Glutamatergic neuron (in vitro differentiated cells): Measurements from ENCODE around the gene WDR48. TPM values are rescaled to one million over a fixed set of nuclear protein-coding genes. Genes with fewer than 3 reads are reported as not detected.

Experiments used
- DNase-seq: peaks from one replicate; pipeline ENCODE4 v3.0.0; 2022
- H3K27ac Mint-ChIP-seq: one replicate; pipeline ENCODE4 v1.8.0; 2020; ENCODE audit warnings: mild to moderate bottlenecking, mixed read lengths, inconsistent platforms; ENCODE audit not compliant: unreplicated experiment
- H3K27me3 Mint-ChIP-seq: one replicate; pipeline ENCODE4 v1.8.0; 2020; ENCODE audit warnings: mild to moderate bottlenecking, moderate library complexity, mixed read lengths, inconsistent platforms; ENCODE audit not compliant: unreplicated experiment
- H3K36me3 Mint-ChIP-seq: one replicate; pipeline ENCODE4 v1.8.0; 2020; ENCODE audit warnings: mild to moderate bottlenecking, mixed read lengths, inconsistent platforms; ENCODE audit not compliant: unreplicated experiment
- H3K4me1 Mint-ChIP-seq: one replicate; pipeline ENCODE4 v1.8.0; 2020; ENCODE audit warnings: mild to moderate bottlenecking, low read depth, mixed read lengths, inconsistent platforms; ENCODE audit not compliant: unreplicated experiment
- H3K4me3 Mint-ChIP-seq: one replicate; pipeline ENCODE4 v1.8.0; 2020; ENCODE audit warnings: mild to moderate bottlenecking, mixed read lengths, inconsistent platforms; ENCODE audit not compliant: unreplicated experiment
- H3K9me3 Mint-ChIP-seq: one replicate; pipeline ENCODE4 v1.8.0; 2020; ENCODE audit warnings: mild to moderate bottlenecking, moderate library complexity, mixed read lengths, inconsistent platforms; ENCODE audit not compliant: unreplicated experiment
- long read RNA-seq: library from polyadenylated mRNA; unstranded; transcript quantifications from one replicate; pipeline ENCODE4 v2.0.0, GENCODE V29; 2020; ENCODE audit not compliant: unreplicated experiment
- total RNA-seq: library from RNA; stranded (reverse); fragmentation: NEBNext Ultra II Directional; extraction: Animal tissue kit (Norgen Biotek cat#: 25700); gene quantifications from one replicate; pipeline ENCODE4 v1.2.1, GENCODE V29; 2021; ENCODE audit not compliant: unreplicated experiment
- TF ChIP-seq, protein P1 (sequence below): fragments of 200-600 bp; sonication (generic); IDR thresholded peaks from one replicate; pipeline ENCODE4 v1.5.0; 2021; ENCODE audit not compliant: partially characterized antibody, unreplicated experiment

The WDR48 gene
- 64.3 TPM for total RNA-seq
- long read RNA-seq, transcript WDR48-201 (19 exons, 3,707 nt): major isoform, 7 of 19 reads
- long read RNA-seq, partial matches to known transcripts: 6 of 19 reads
- long read RNA-seq, other reads (novel, unspliced or antisense): 6 of 19 reads

DNA sequence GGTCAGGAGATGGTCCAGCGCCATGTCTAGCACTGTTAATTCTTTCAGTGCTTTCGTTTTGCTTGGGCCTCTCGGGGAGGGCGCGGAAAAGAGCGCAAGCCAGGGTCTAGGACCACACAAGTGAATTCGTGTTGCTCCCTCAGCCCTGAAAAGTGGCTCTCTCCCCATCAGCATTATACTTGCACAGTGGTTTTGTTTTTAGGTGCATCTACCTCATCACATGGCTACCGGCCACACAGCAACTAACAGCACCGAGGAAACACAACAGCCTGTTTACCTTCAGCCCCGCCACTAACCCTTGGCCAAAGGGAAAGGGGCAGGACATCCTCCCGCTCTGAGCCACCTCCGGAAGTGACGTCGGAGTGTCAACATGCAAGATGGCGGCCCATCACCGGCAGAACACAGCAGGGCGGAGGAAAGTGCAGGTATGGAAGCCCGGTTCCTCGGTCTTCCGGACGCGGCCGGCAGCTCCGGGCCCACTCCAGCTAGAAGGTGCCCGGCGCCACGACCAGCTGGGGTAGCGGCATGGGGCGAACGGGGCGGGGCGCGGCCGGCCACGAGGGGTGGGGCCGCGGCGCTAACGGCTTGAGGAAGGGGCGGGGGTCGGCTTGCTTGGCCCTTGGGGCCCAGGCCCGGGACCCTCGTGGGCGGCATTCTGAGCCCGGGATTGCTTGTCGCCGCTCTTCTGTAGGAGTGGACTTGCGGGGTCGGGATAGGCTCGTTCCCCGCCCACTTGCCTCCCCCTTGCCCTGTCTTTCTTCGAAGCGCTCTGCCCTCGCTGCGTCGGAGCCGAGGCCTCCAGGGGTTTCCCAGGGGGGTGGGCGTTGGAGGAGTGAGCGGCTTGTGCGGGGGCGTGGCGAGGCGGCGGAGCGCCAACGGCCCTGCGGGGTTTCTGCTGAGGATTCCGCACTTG, at the start of gene WDR48, which contains the start of gene SCN11A:
Gene WDR48 (plus strand): TSS at position 368 of the 913 bp plus-strand sequence. CDS start 10 bp downstream, at position 378.
Gene SCN11A (minus strand): TSS at position 296 of the 913 bp plus-strand sequence. CDS start 101,582 bp downstream, outside the sequence.
- TF ChIP-seq, protein P1, sequence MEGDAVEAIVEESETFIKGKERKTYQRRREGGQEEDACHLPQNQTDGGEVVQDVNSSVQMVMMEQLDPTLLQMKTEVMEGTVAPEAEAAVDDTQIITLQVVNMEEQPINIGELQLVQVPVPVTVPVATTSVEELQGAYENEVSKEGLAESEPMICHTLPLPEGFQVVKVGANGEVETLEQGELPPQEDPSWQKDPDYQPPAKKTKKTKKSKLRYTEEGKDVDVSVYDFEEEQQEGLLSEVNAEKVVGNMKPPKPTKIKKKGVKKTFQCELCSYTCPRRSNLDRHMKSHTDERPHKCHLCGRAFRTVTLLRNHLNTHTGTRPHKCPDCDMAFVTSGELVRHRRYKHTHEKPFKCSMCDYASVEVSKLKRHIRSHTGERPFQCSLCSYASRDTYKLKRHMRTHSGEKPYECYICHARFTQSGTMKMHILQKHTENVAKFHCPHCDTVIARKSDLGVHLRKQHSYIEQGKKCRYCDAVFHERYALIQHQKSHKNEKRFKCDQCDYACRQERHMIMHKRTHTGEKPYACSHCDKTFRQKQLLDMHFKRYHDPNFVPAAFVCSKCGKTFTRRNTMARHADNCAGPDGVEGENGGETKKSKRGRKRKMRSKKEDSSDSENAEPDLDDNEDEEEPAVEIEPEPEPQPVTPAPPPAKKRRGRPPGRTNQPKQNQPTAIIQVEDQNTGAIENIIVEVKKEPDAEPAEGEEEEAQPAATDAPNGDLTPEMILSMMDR: no peak
- Mint-ChIP-seq H3K27ac (peak within 1 kb of the TSS; percentile 97), H3K4me1 (peaks cover 8% of the 10 kb centered on the region), H3K9me3 (peaks cover 5% of the 10 kb centered on the region), H3K27me3 (peaks cover 3% of the 10 kb centered on the region), H3K36me3 (no peaks in the 10 kb centered on the region), H3K4me3 (peak within 1 kb of the TSS; percentile 98)
- peak; percentile 91 for DNase-seq

DNA sequence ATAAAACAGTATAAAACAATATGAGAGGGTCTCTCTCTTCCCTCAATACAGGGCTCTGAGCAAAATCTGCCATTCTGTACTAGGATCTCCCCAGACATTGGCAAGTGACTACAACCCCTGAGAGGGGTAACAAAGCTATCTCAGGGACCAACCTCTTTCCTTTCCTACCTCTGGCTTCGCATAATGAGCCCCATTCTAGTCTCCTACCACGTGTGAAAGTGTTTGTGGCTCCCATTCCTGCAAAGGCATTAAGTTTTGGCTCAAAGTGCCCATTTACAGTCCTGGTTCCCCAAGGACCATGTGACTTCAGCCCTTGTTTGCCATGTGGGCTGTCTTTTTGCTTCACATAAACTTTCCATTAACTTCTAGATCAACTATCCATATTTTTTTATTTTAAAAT, 46.5 kb upstream of the WDR48 start:
- H3K4me3 Mint-ChIP-seq: no peak overlapping the region
- TF ChIP-seq, protein P1: no peak
- H3K9me3 Mint-ChIP-seq: no peaks in the 10 kb centered on the region
- no peaks in the 10 kb centered on the region for H3K36me3 Mint-ChIP-seq
- DNase-seq: no peak
- H3K27ac Mint-ChIP-seq: no peak overlapping the region
- H3K4me1 Mint-ChIP-seq: no peaks in the 10 kb centered on the region
- no peaks in the 10 kb centered on the region for H3K27me3 Mint-ChIP-seq

DNA sequence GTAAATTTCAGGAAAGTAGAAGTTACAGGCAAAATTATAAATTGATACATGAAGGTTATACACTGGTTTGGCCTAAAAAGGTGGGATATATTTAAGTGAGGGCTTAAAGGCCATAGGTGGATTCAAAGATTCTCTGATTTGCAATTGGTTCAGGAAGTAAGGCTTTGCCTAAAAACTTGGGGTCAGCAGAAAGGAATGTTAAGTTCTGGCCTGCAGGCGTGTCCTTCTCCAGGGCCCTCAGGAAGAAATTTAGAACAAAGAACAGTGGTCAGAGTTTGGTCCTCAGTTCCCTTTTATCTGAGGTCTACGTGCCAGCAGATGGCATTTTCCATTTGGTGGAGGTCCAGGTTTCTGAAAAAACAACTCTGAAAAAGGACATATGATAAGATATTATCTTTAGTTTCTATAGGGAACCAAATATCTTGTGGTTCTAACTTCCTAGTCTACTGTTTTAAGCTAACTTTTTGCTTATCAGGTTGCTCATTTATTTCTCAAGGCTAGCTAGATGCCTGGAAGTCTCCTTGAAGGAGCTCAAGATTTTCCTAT, 40.6 kb upstream of the WDR48 start:
- DNase-seq: no peak
- Mint-ChIP-seq H3K4me1 (no peaks in the 10 kb centered on the region), H3K27ac (no peak overlapping the region), H3K36me3 (no peaks in the 10 kb centered on the region), H3K4me3 (no peak overlapping the region), H3K9me3 (no peaks in the 10 kb centered on the region), H3K27me3 (no peaks in the 10 kb centered on the region)
- TF ChIP-seq, protein P1: no peak

DNA sequence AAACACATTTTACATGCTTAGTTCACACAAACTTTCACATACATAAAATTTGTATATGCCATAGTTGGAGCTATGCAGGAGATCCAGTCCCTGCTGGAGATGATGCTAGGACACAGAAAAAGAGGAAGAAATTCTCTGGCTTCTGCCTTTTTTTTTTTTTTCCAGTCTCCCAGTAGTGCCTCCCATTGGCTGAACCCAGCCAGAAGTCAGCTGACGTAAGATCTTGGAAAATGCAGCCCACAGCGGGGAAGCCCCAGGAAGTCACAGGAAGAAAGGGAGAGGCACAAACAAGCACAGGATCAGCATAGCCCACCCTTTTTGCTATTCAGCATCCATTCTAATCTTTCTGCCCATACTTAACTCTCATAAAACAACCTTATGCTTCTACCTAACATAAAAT, 38.5 kb upstream of the WDR48 start:
- Mint-ChIP-seq H3K27me3 (no peaks in the 10 kb centered on the region), H3K27ac (no peak overlapping the region), H3K9me3 (no peaks in the 10 kb centered on the region), H3K36me3 (no peaks in the 10 kb centered on the region), H3K4me3 (no peak overlapping the region), H3K4me1 (no peaks in the 10 kb centered on the region)
- TF ChIP-seq, protein P1: no peak
- no peak for DNase-seq
